HL-60 (cell line): ENCODE measurements around the gene MYO1A.

Experiments used
- CTCF ChIP-seq: IDR thresholded peaks from one replicate; pipeline ENCODE4 v1.5.1; 2011; ENCODE audit warnings: low read length, control low read depth, inconsistent platforms; ENCODE audit not compliant: insufficient read depth
- POLR2AphosphoS5 ChIP-seq: IDR thresholded peaks from 2 replicates; pipeline ENCODE4 v1.6.1; 2012; ENCODE audit warnings: low read depth
- SPI1 ChIP-seq: IDR thresholded peaks from 2 replicates; pipeline ENCODE4 v1.6.1; 2012; ENCODE audit warnings: low read depth, mild to moderate bottlenecking, borderline replicate concordance
- TF ChIP-seq, protein P1 (sequence below): IDR thresholded peaks from 2 replicates; pipeline ENCODE4 v1.6.1; 2012; ENCODE audit warnings: low read depth; ENCODE audit not compliant: insufficient replicate concordance

GRCh38 chr12:57046086-57046791, 3.7 kb downstream of the MYO1A start:
- no peak for TF ChIP-seq CTCF
- TF ChIP-seq, protein P1, sequence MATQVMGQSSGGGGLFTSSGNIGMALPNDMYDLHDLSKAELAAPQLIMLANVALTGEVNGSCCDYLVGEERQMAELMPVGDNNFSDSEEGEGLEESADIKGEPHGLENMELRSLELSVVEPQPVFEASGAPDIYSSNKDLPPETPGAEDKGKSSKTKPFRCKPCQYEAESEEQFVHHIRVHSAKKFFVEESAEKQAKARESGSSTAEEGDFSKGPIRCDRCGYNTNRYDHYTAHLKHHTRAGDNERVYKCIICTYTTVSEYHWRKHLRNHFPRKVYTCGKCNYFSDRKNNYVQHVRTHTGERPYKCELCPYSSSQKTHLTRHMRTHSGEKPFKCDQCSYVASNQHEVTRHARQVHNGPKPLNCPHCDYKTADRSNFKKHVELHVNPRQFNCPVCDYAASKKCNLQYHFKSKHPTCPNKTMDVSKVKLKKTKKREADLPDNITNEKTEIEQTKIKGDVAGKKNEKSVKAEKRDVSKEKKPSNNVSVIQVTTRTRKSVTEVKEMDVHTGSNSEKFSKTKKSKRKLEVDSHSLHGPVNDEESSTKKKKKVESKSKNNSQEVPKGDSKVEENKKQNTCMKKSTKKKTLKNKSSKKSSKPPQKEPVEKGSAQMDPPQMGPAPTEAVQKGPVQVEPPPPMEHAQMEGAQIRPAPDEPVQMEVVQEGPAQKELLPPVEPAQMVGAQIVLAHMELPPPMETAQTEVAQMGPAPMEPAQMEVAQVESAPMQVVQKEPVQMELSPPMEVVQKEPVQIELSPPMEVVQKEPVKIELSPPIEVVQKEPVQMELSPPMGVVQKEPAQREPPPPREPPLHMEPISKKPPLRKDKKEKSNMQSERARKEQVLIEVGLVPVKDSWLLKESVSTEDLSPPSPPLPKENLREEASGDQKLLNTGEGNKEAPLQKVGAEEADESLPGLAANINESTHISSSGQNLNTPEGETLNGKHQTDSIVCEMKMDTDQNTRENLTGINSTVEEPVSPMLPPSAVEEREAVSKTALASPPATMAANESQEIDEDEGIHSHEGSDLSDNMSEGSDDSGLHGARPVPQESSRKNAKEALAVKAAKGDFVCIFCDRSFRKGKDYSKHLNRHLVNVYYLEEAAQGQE = no peak
- peak; percentile 42; the same call in 1 of the 2 replicates for TF ChIP-seq SPI1
- TF ChIP-seq POLR2AphosphoS5 = no peak
